ENCODE measurements around the gene CEP112. TPM values are rescaled to one million over a fixed set of nuclear protein-coding genes. Genes with fewer than 3 reads are reported as not detected.

Gene CEP112
- total and polyA plus RNA-seq, 2 donors: 4.6 to 8.5 TPM

- DNase-seq (ENCODE audit: low read depth in 6 of 9, low spot score in 9 of 9): no peak
- Histone ChIP-seq H3K27ac (ENCODE audit: low read depth in 1 of 2, low read length in 1 of 2) (no peak overlapping the region), H3K4me1 (ENCODE audit: control insufficient read depth in 2 of 2, insufficient read depth in 2 of 2, low read length in 2 of 2) (peaks cover 0 to 4% of the 10 kb centered on the region in 2 donors), H3K27me3 (ENCODE audit: control insufficient read depth in 2 of 2, insufficient read depth in 1 of 2, low read length in 1 of 2) (no peaks in the 10 kb centered on the region), H3K36me3 (ENCODE audit: control insufficient read depth in 2 of 2, insufficient read depth in 2 of 2, low read length in 1 of 2) (no peaks in the 10 kb centered on the region), H3K9me3 (ENCODE audit: control insufficient read depth in 2 of 2, insufficient read depth in 1 of 2, low read length in 1 of 2) (no peaks in the 10 kb centered on the region), H3K4me3 (ENCODE audit: low read length in 2 of 2) (no peak overlapping the region)
- 55% methylated on average over 4 of the region's 4 CpGs for WGBS
These were observed 191.7 kb downstream of the CEP112 start for GRCh38 chr17:66000216-66000615.

GRCh38 chr17:65998675-65999074 is 193.3 kb downstream of the CEP112 start:
- H3K27ac ChIP-seq (ENCODE audit: low read depth in 1 of 2, low read length in 1 of 2): no peak overlapping the region
- H3K27me3 ChIP-seq (ENCODE audit: control insufficient read depth in 2 of 2, insufficient read depth in 1 of 2, low read length in 1 of 2): no peaks in the 10 kb centered on the region
- H3K4me3 ChIP-seq (ENCODE audit: low read length in 2 of 2): no peak overlapping the region
- WGBS: 97% methylated on average over 3 of the region's 3 CpGs
- peaks cover 0 to 4% of the 10 kb centered on the region in 2 donors for H3K4me1 ChIP-seq (ENCODE audit: control insufficient read depth in 2 of 2, insufficient read depth in 2 of 2, low read length in 2 of 2)
- H3K9me3 ChIP-seq (ENCODE audit: control insufficient read depth in 2 of 2, insufficient read depth in 1 of 2, low read length in 1 of 2): no peaks in the 10 kb centered on the region
- no peak for DNase-seq (ENCODE audit: low read depth in 6 of 9, low spot score in 9 of 9)
- no peaks in the 10 kb centered on the region for H3K36me3 ChIP-seq (ENCODE audit: control insufficient read depth in 2 of 2, insufficient read depth in 2 of 2, low read length in 1 of 2)

GRCh38 chr17:65994679-65995078 is 197.3 kb downstream of the CEP112 start:
- 98% methylated on average over 4 of the region's 4 CpGs for WGBS
- H3K36me3 ChIP-seq (ENCODE audit: control insufficient read depth in 2 of 2, insufficient read depth in 2 of 2, low read length in 1 of 2): no peaks in the 10 kb centered on the region
- no peaks in the 10 kb centered on the region for H3K9me3 ChIP-seq (ENCODE audit: control insufficient read depth in 2 of 2, insufficient read depth in 1 of 2, low read length in 1 of 2)
- no peaks in the 10 kb centered on the region for H3K4me1 ChIP-seq (ENCODE audit: control insufficient read depth in 2 of 2, insufficient read depth in 2 of 2, low read length in 2 of 2)
- no peak overlapping the region for H3K4me3 ChIP-seq (ENCODE audit: low read length in 2 of 2)
- DNase-seq (ENCODE audit: low read depth in 6 of 9, low spot score in 9 of 9): no peak
- H3K27ac ChIP-seq (ENCODE audit: low read depth in 1 of 2, low read length in 1 of 2): no peak overlapping the region
- no peaks in the 10 kb centered on the region for H3K27me3 ChIP-seq (ENCODE audit: control insufficient read depth in 2 of 2, insufficient read depth in 1 of 2, low read length in 1 of 2)

GRCh38 chr17:65994114-65994513 is 197.8 kb downstream of the CEP112 start:
- Histone ChIP-seq H3K27ac (ENCODE audit: low read depth in 1 of 2, low read length in 1 of 2) (no peak overlapping the region), H3K36me3 (ENCODE audit: control insufficient read depth in 2 of 2, insufficient read depth in 2 of 2, low read length in 1 of 2) (no peaks in the 10 kb centered on the region), H3K4me3 (ENCODE audit: low read length in 2 of 2) (no peak overlapping the region), H3K4me1 (ENCODE audit: control insufficient read depth in 2 of 2, insufficient read depth in 2 of 2, low read length in 2 of 2) (no peaks in the 10 kb centered on the region), H3K9me3 (ENCODE audit: control insufficient read depth in 2 of 2, insufficient read depth in 1 of 2, low read length in 1 of 2) (no peaks in the 10 kb centered on the region), H3K27me3 (ENCODE audit: control insufficient read depth in 2 of 2, insufficient read depth in 1 of 2, low read length in 1 of 2) (no peaks in the 10 kb centered on the region)
- 96% methylated on average over 2 of the region's 2 CpGs for WGBS
- no peak for DNase-seq (ENCODE audit: low read depth in 6 of 9, low spot score in 9 of 9)

- H3K36me3 ChIP-seq (ENCODE audit: control insufficient read depth in 2 of 2, insufficient read depth in 2 of 2, low read length in 1 of 2): no peaks in the 10 kb centered on the region
- no peak for DNase-seq (ENCODE audit: low read depth in 6 of 9, low spot score in 9 of 9)
These were observed 201.3 kb downstream of the CEP112 start for GRCh38 chr17:65990593-65990992.

GRCh38 chr17:65988451-65988850 is 203.5 kb downstream of the CEP112 start:
- H3K4me3 ChIP-seq (ENCODE audit: low read length in 2 of 2): no peak overlapping the region
- H3K27ac ChIP-seq (ENCODE audit: low read depth in 1 of 2, low read length in 1 of 2): no peak overlapping the region
- no peak for DNase-seq (ENCODE audit: low read depth in 6 of 9, low spot score in 9 of 9)
- no peaks in the 10 kb centered on the region for H3K27me3 ChIP-seq (ENCODE audit: control insufficient read depth in 2 of 2, insufficient read depth in 1 of 2, low read length in 1 of 2)
- no peaks in the 10 kb centered on the region for H3K36me3 ChIP-seq (ENCODE audit: control insufficient read depth in 2 of 2, insufficient read depth in 2 of 2, low read length in 1 of 2)
- H3K4me1 ChIP-seq (ENCODE audit: control insufficient read depth in 2 of 2, insufficient read depth in 2 of 2, low read length in 2 of 2): no peaks in the 10 kb centered on the region
- peaks cover 0 to 4% of the 10 kb centered on the region in 2 donors for H3K9me3 ChIP-seq (ENCODE audit: control insufficient read depth in 2 of 2, insufficient read depth in 1 of 2, low read length in 1 of 2)

More at GRCh38 chr17:65990593-65990992, 201.3 kb downstream of the CEP112 start:
- Histone ChIP-seq H3K27ac (ENCODE audit: low read depth in 1 of 2, low read length in 1 of 2) (no peak overlapping the region), H3K27me3 (ENCODE audit: control insufficient read depth in 2 of 2, insufficient read depth in 1 of 2, low read length in 1 of 2) (no peaks in the 10 kb centered on the region), H3K4me3 (ENCODE audit: low read length in 2 of 2) (no peak overlapping the region), H3K9me3 (ENCODE audit: control insufficient read depth in 2 of 2, insufficient read depth in 1 of 2, low read length in 1 of 2) (peaks cover 0 to 4% of the 10 kb centered on the region in 2 donors), H3K4me1 (ENCODE audit: control insufficient read depth in 2 of 2, insufficient read depth in 2 of 2, low read length in 2 of 2) (no peaks in the 10 kb centered on the region)
- 97% methylated on average over 3 of the region's 3 CpGs for WGBS

GRCh38 chr17:65987988-65988387 is 203.9 kb downstream of the CEP112 start:
- H3K4me1 ChIP-seq (ENCODE audit: control insufficient read depth in 2 of 2, insufficient read depth in 2 of 2, low read length in 2 of 2): no peaks in the 10 kb centered on the region
- H3K4me3 ChIP-seq (ENCODE audit: low read length in 2 of 2): no peak overlapping the region
- peak in 1 of 9 donors; percentile 16 for DNase-seq (ENCODE audit: low read depth in 6 of 9, low spot score in 9 of 9)

GRCh38 chr17:65985571-65985970 is 206.4 kb downstream of the CEP112 start:
- DNase-seq (ENCODE audit: low read depth in 6 of 9, low spot score in 9 of 9): no peak
- H3K36me3 ChIP-seq (ENCODE audit: control insufficient read depth in 2 of 2, insufficient read depth in 2 of 2, low read length in 1 of 2): no peaks in the 10 kb centered on the region
- WGBS: 96% methylated on average over 3 of the region's 3 CpGs
- no peak overlapping the region for H3K27ac ChIP-seq (ENCODE audit: low read depth in 1 of 2, low read length in 1 of 2)
- H3K27me3 ChIP-seq (ENCODE audit: control insufficient read depth in 2 of 2, insufficient read depth in 1 of 2, low read length in 1 of 2): no peaks in the 10 kb centered on the region
- H3K4me1 ChIP-seq (ENCODE audit: control insufficient read depth in 2 of 2, insufficient read depth in 2 of 2, low read length in 2 of 2): no peaks in the 10 kb centered on the region
- no peak overlapping the region for H3K4me3 ChIP-seq (ENCODE audit: low read length in 2 of 2)
- H3K9me3 ChIP-seq (ENCODE audit: control insufficient read depth in 2 of 2, insufficient read depth in 1 of 2, low read length in 1 of 2): peaks cover 0 to 4% of the 10 kb centered on the region in 2 donors

More at GRCh38 chr17:65987988-65988387, 203.9 kb downstream of the CEP112 start:
- H3K9me3 ChIP-seq (ENCODE audit: control insufficient read depth in 2 of 2, insufficient read depth in 1 of 2, low read length in 1 of 2): peaks cover 0 to 4% of the 10 kb centered on the region in 2 donors
- H3K27me3 ChIP-seq (ENCODE audit: control insufficient read depth in 2 of 2, insufficient read depth in 1 of 2, low read length in 1 of 2): no peaks in the 10 kb centered on the region
- H3K36me3 ChIP-seq (ENCODE audit: control insufficient read depth in 2 of 2, insufficient read depth in 2 of 2, low read length in 1 of 2): no peaks in the 10 kb centered on the region
- 93% methylated on average over 2 of the region's 2 CpGs for WGBS
- H3K27ac ChIP-seq (ENCODE audit: low read depth in 1 of 2, low read length in 1 of 2): no peak overlapping the region

- no peak for DNase-seq (ENCODE audit: low read depth in 6 of 9, low spot score in 9 of 9)
These were observed 207.6 kb downstream of the CEP112 start for GRCh38 chr17:65984299-65984698.

GRCh38 chr17:65978871-65979270 is 213.1 kb downstream of the CEP112 start:
- no peak overlapping the region for H3K4me3 ChIP-seq (ENCODE audit: low read length in 2 of 2)
- DNase-seq (ENCODE audit: low read depth in 6 of 9, low spot score in 9 of 9): no peak
- no peaks in the 10 kb centered on the region for H3K36me3 ChIP-seq (ENCODE audit: control insufficient read depth in 2 of 2, insufficient read depth in 2 of 2, low read length in 1 of 2)
- H3K27me3 ChIP-seq (ENCODE audit: control insufficient read depth in 2 of 2, insufficient read depth in 1 of 2, low read length in 1 of 2): no peaks in the 10 kb centered on the region
- H3K4me1 ChIP-seq (ENCODE audit: control insufficient read depth in 2 of 2, insufficient read depth in 2 of 2, low read length in 2 of 2): no peaks in the 10 kb centered on the region
- H3K27ac ChIP-seq (ENCODE audit: low read depth in 1 of 2, low read length in 1 of 2): no peak overlapping the region
- 92% methylated on average over 1 of the region's 1 CpG for WGBS
- H3K9me3 ChIP-seq (ENCODE audit: control insufficient read depth in 2 of 2, insufficient read depth in 1 of 2, low read length in 1 of 2): no peaks in the 10 kb centered on the region

More at GRCh38 chr17:65984299-65984698, 207.6 kb downstream of the CEP112 start:
- Histone ChIP-seq H3K4me3 (ENCODE audit: low read length in 2 of 2) (no peak overlapping the region), H3K27ac (ENCODE audit: low read depth in 1 of 2, low read length in 1 of 2) (no peak overlapping the region), H3K4me1 (ENCODE audit: control insufficient read depth in 2 of 2, insufficient read depth in 2 of 2, low read length in 2 of 2) (no peaks in the 10 kb centered on the region), H3K27me3 (ENCODE audit: control insufficient read depth in 2 of 2, insufficient read depth in 1 of 2, low read length in 1 of 2) (no peaks in the 10 kb centered on the region), H3K36me3 (ENCODE audit: control insufficient read depth in 2 of 2, insufficient read depth in 2 of 2, low read length in 1 of 2) (no peaks in the 10 kb centered on the region), H3K9me3 (ENCODE audit: control insufficient read depth in 2 of 2, insufficient read depth in 1 of 2, low read length in 1 of 2) (peaks cover 0 to 4% of the 10 kb centered on the region in 2 donors)
- 59% methylated on average over 3 of the region's 3 CpGs for WGBS

Data from thymus (tissue), 11 donors.